DMS 273 (cell line): ENCODE data around the gene ODF2L.
"Not testable (repeated sequence)": the region's sequence is repeated elsewhere in the genome, so short reads cannot be mapped to it uniquely, and the experiment has no call there.

Experiments
- DNase-seq: peaks from one replicate; lab custom pipeline; 2025; ENCODE audit not compliant: unreplicated experiment; lab: John Stamatoyannopoulos, UW

The ODF2L gene

DNA sequence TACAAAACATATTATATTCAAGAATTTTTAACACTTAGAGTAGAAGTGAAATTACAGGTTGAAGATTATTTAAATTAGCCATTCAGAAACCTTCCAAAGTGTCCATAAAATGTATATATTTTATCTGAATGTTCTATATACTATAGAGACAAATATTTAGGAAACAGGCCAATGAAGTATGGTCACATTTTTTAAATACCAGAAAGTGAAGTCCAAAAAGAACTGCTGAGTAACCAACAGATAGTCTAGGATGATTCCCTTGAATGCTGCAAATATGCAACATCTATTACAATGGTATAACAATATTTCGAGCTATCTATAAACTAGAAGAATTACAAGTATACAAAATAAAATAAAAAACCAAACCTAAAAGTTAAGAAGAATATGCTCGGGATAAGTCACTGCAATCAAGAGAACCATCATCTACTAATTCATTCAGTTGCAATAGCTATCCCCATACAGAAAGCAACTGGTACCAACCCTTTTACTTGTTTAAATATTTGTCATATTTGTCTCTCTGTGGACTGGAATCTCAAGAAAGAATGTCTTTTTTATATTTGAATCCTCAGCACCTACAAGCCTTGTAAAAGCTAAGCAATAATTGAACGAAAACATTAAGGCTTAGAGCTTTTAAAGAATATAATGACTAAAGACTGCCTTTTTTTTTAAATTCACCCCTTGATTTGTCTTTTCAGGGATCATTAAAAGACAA lies 8.1 kb downstream of the ODF2L start:
- no peak for DNase-seq

DNA sequence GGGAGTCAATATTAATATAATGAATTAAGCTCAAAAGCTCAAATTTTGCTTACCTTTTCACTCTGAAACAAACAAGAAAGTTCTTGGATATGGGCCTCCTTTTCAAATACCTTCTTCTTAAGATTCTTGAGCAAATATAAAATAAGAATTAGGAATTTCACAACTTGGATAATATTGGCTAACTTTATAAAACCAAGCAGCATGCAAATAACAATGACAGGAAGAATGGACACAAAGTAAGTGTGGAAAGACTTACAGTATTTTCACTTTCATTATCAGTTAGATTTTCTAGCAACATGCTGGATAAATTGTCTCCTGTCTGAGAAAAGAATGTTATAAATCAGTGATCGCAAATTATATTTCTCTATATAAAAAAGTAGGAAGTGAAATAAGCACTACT lies 13.2 kb downstream of the ODF2L start:
- DNase-seq, result no peak

DNA sequence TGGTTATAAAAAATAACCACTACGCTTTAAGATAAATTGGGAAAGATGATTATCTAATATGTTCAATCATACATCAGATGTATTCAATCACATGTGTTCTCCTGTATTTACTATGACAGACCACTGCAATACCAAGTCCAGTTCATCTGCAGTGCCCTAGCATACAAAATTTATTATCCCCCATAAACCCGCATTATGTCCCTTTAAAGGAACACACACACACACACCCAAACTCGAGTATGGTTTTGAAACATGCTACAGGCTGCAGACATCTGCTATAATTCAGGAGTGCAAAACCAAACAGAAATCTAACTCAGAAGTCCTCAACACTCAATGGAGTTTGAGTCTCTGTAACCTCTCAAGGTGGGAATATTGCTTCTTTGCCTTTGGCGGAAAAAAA lies 14.9 kb downstream of the ODF2L start:
- DNase-seq, result no peak

DNA sequence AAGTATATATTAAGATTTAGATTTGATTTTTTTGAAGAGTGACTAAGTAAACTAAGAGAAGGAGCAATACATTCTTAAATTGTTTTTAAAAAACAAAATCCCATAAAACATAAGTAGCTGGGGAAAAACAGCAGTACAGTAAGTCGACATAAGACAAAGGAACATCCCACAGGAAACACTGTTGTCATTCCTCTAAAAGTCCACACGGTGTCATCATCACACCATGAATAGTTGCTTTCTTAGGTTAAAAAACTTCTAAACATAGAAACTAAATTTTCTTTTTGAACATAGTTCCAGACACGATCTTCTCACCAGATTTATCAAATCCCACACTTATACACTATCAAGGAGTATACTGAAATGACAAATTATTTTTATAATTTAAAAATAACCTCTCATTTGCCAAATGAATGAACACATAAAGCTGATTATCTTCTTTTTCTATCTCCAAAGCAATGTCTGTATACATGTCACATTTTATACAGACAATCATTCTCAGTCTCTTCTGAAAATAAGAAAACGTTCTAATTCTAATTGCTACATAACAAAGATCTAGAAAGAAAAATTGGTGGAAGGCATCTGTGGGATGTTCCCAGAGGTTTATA lies 15.8 kb downstream of the ODF2L start:
- DNase-seq, result peak; percentile 64

DNA sequence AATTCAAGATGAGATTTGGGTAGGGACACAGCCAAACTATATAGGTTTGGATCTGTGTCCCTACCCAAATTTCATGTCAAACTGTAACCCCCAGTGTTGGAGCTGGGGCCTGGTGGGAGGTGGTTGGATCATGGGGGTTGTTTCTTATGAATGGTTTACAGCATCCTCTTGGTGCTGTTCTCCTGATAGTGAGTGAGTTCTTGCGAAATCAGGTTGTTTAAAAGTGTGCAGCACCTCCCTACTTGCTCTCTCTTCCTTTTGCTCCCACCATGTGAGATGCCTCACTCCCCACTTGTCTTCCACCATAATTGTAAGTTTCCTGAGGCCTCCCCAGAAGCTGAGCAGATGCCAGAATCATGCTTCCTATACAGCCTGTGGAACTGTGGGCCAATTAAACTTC lies 17.3 kb downstream of the ODF2L start:
- DNase-seq, result no peak

DNA sequence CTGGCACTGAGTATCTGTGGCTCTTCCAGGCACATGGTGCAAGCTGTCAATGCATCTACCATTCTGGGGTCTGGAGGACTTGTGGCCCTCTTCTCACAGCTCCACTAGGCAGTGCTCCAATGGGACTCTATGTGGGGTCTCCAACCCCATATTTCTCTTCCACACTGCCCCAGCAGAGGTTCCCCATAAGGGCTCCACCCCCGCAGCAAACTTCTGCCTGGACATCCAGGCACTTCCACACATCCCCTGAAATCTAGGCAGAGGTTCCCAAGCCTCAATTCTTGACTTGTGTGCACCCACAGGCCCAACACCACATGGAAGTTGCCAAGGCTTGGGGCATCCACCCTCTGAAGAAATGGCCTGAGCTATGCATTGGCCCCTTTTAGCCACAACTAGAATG lies 18.8 kb downstream of the ODF2L start:
- no peak for DNase-seq

DNA sequence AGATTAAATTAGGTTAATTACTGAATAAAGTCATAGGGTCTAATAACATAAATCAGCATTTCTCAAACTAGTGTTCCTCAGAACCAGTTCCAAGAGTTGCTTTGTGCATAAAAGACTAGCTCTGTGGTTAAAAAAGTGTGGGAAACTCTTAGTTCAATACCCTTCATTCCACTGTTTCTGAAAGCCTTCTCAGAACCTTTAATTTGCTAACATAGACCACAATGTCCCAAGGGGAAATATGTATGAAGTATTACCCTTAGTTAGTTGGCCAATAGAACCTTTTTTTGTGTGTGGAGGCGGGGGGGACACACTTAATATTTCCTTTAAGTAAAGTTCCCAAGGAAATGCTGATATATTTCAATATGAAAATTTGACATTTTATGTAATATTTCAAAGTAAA lies 20.4 kb downstream of the ODF2L start:
- no peak for DNase-seq

DNA sequence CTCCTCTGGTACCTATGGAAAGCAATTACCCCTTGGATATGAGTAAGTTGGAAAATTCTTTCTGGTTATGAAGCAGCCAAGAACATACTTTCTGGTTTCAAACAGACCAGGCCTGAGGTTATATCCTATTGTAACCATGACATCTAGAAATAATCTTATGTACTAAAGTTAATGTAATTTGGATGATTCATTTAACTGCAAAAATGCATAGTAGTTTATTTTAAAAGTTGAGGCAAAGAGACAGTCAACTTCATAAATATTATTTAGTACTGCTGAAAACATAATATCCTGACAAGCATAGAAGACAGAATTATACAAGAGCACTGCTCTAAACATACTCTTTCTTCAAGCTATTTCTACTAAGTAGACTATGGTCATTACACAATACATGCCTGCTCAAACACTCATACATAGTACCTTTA lies 25.5 kb downstream of the ODF2L start:
- no peak for DNase-seq

DNA sequence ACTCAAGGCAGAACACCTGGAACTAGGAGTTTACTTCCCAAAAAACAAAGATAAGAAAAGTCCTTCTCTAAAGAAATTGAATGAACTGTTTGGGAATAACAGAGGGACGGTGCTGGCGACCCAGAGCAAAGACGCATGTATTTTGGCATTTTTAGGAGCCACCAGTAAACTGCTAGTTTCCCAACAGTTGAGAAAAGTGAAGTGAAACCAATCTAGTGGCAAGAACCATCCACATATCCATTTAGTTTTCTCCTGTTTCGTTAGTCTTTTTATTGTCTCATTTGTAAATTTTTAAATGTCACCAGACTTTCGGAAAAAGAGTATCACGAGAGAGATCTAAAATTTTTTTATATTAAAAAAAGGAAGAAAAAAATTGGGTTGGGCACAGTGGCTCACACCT lies 30.2 kb downstream of the ODF2L start:
- DNase-seq, result no peak

DNA sequence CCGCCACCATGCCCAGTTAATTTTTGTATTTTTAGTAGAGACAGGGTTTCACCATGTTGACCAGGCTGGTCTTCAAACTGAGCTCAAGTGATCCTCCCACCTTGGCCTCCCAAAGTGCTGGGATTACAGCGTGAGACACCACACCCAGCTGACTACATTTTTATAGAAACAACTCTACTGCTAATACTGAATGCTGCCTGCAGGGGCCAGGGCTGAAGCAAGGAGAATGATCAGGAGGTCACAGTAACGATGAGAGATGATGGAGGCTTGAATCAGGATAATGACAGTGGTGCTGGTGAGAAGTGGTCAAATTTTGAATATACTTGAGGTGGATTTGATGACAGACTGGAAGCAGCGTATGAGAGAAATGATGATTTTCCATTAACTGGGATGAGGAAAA lies 33.3 kb downstream of the ODF2L start:
- no peak for DNase-seq

DNA sequence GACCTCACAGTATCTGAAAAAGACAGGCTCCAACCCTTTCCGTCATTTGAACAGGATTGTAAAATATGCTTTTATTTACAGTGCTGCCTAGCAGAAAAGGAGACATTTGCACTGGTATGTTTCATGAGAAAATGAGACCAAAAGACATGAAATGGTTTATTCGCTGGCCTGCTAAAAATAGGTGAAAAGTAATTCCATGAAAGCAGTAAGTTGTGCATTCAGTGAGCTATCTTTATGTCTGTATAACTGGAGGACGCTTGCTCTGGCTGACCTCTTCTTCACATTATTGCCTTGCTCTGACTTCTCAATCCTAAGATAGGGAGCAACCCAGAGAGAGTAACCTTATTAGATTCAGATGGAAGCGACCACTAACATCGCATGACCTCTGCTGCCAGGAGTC lies 38.3 kb downstream of the ODF2L start:
- no peak for DNase-seq

DNA sequence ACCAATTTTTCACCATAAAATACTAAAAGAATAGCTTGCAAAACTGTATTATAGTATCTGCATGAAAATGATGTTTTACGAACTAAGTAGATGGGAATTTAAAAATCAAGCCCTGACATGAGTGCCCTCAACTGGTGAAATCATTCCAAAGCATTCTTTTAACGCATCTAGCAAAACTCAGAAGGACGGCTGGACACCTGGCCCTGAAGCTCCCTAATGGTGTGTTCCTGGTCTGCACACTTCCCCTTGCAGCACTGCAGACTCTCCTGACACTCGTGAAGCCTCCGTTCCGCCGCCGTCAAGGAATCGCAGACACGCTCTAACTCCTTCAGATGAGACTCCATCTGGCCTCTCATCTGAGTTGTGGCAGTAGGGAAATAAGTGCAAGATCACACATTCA lies 39.9 kb downstream of the ODF2L start:
- DNase-seq, result no peak

DNA sequence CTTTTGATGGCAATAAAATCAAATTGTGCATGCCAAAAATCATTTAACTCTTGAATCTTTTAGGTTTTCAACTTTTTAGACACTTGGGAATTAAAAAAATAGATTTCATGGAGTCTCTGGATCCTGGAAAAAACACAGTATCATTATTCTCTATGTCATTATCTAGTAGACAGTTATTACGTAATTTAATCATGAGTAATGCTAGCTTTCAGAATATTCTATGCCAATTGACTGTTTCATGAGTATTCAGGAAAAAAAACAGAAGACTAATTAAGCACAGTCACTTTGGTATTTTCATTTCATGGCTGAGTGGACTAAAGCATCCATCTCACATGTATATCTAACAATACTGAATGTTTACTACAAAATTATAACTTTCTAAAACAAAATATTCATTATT lies 44.0 kb downstream of the ODF2L start:
- DNase-seq, result no peak

DNA sequence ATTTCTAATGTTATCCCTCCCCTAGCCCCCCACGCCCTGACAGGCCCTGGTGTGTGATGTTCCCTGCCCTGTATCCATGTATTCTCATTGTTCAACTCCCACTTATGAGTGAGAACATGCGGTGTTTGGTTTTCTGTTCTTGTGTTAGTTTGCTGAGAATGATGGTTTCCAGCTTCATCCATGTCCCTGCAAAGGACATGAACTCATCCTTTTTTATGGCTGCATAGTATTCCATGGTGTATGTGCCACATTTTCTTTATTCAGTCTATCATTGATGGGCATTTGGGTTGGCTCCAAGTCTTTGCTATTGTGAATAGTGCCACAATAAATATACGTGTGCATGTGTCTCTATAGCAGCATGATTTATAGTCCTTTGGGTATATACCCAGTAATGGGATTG lies 45.9 kb downstream of the ODF2L start:
- DNase-seq, result not testable (repeated sequence)

DNA sequence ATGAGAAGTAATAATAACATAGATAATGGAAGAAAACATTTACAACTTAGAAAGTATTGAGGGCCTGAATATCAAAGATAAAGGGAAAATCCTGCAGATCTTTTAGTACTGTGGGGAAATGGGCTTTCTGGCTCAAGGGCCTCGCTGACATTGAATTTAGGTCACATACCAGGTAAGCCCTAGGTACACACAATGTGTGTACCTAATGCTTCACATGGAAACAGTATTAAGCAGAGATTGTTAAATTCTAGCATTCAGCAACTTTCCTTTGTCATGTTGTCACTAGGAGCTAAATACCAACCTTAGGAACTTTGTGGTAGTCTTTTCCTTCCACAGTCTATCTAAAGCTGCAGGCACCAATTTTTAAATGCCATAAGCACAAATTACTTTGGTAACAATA lies 49.7 kb downstream of the ODF2L start:
- DNase-seq, result no peak

DNA sequence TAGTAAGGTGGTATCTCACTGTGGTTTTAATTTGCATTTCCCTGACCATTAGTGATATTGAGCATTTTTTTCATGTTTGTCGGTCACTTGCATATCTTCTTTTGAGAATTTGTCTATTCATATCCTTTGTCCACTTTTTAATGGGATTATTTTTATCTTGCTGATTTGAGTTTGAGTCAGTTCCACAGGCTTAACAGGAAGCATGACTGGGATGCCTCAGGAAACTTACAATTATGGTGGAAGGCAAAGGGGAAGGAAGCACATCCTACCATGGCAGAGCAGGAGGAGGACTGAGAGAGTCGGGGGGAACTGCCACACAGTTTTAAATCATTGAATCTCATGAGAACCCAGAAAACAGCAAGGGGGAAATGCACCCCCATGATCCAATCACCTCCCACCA lies 51.1 kb downstream of the ODF2L start:
- no peak for DNase-seq

DNA sequence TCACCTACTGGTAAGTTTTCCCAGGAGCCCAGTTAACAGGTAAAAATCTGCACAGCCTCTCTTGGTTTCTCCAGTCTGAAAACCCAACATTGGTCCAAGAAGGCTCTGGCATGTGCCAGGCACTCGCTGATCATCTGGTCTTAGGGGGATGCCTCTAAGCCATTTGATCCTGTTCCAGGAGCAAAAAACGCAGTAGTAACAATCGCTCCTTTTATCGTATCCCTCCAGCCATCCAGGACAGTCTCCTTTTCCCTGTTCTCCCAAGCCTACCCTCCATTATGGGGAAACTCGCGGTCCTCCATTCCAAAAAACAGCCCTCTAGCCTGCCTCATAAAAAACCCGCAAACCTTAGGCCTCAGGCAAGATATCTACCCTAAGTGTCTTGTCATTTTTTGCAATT lies 56.2 kb downstream of the ODF2L start:
- no peak for DNase-seq

DNA sequence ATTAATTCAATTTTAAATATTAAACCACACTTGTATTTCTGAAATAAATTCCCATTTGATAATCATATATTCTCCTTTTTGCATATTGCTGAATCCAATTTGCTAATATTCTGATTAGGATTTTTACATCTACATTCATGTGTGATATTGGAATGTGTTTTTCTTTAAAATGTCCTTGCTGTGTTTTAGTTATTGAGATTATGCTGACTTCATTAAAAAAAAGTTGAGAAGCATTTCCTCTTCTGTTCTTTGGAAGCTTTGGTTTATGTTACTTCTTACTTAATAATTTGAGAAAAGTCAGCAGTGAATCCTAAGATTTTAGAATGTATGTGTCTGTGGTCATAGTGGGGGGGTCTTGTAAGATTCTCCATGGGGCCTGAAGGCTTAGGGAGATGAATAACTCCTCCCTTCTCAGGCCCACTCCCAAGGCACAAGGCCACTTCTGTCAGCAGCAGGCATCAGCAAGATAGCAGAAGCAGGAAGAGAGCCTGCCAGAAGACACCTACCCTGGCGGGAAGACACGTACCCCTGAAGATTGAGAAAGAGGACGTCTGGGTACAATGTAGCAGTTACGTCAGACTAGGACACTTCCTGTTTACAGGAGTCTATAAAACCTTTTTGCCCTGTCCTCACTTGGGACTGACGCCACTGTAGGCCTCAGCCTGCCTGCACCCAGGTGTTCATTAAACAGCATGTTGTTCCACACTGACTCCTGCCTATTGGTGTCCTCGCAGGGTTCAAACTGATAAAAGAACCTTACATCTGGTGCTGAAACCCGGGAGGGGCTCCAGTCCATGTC lies 56.9 kb downstream of the ODF2L start:
- DNase-seq, result no peak

DNA sequence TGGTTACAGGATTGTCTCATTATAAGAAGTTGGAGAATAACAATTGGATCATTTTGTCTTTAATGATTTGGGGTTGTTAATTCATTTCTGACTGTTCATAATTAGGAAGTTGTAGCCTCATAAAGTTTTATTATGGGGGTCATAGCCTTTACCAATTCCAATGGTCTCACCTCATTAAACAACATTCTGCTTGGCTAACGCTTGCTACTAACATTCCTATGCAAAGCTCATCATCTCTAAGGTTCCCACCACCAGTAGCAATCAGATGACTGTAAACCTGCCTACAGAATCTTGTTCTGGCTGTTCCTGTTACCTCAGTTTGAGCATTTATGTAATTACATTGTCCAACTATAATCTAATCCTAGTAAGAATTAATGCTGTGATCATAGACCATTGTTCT lies 60.2 kb downstream of the ODF2L start:
- DNase-seq, result no peak

DNA sequence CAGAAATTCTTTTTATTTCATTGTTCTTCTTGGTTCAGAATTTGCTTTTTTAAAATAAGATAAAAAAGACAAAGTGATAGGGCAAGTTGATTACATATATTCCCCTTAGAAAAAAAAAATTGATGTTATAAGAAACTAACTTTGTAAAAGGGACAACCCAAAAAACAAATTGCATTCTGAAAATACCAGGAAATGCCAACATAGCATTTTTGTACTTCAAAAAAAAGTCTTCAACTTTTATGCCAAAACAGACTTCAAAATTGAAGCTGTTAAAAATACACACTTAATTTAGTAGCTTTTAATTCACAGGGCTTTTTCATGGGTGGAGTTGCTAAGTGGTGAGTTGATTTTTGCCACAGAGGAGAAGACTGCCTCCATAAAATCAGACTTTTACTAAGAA lies 70.9 kb downstream of the ODF2L start:
- DNase-seq, result no peak

DNA sequence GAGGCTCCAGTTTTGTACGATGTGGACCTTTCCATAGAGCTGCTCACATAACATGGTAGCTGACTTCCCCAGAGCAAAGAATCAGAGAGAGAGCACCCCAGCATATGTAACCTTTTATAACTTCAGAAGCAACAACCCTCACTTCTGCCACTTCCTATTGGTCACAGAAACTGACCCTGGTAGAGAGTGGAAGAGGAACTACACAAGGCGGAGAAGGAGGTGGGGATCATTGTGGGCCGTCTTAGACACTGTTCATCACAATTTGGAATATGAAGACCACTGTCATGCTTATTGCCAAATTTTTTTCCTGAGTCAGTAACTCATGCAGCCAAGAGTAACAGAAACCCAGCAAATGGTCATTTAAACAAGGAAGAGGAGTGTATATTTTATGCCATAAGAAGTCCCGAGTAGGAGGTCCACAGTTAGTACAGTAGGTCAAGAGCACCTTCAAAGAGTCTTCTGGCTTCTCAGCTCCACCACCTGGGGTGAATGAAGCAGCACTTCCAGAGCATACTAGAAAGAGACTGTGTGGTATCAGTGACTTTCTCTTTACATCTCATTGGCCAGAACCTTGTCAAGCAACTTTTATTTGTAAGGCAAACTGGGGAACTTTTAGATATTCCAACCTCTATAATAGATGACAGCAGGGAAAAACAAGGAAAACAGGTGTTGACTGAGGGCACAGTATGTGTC lies 71.8 kb downstream of the ODF2L start:
- no peak for DNase-seq

DNA sequence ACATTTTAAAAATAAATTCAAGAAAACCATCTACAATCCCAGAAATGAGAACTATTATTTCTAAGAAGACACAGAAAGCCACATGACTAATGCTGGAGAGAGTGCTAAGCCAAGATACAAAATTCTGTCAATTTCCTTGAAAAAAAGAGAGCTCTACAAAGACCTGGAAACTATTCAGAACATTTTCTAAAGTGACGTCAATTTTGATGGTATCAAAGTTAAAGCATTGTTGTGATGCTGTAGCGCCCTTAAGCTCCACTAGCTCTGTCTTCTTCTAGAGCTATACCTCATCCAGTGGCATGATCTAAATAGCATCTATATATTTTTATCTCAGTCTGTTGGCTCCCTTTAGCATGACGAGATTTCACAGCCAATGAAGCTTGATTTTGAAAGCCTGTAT lies 73.9 kb downstream of the ODF2L start:
- DNase-seq, result no peak
